Skin epidermis (tissue), 12 donors: ENCODE data around the gene FUT8.

Source experiments
- H3K27ac ChIP-seq, 21 experiments: fragments of 200-600 bp; sonication (generic) in 11 of 21; one replicate each; pipeline ENCODE4 v1.5.0; 2020; ENCODE audit warnings: mild to moderate bottlenecking in 3 of 21, inconsistent platforms in 2 of 21, moderate library complexity in 2 of 21
- H3K4me3 ChIP-seq, 7 experiments: fragments of 200-600 bp; sonication (generic) in 2 of 7; one replicate each; pipeline ENCODE4 v1.5.0; 2020; ENCODE audit warnings: inconsistent platforms in 2 of 7, mild to moderate bottlenecking in 2 of 7, moderate library complexity in 1 of 7

FUT8 gene

DNA sequence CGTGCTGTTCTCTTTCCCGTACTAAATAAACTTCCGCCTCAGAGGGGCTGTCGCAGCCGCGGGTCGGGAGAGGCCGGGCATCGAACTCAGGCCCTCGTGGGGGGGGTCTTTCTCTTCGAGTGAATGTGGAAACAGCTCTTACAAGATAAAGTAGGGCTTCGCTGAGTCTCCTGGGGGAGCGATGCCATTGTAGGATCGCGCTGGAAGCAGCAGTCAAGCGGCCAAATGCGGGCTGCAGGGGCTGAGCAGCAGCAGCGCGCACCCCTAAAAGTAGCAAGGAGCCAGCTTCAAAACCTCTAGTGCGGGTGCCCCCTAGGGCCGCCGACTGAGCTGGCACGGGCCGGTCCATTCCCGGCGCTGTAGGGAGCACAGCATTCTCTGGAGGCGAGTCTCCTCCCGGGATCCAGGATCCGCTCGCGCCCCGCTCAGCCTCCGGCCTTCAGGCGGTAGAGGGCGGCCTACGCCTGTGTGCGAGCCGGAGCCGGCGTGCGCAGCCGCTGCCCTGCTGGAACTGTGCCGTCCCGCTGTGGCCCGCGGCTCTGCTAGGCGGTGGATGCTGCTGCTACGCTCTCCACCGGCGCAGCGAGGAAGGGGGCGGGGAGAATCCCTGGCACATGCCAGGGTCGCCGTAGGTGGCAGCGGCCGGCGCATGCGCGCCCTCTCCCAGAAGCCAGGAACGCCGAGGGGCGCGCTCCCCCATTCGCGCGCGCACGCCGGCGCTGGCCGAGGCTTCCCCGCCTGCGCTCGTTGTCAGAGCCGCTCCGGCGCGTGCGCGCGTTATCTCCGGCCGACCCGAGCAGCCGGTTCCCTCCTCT lies at the start of gene FUT8:
Gene FUT8 (plus strand): TSS at position 699 of the 815 bp plus-strand sequence. CDS start 148,834 bp downstream, outside the sequence.
- H3K27ac ChIP-seq = peak within 1 kb of the TSS; percentile 44 to 97 (median 89)
- H3K4me3 ChIP-seq = peak within 1 kb of the TSS; percentile 68 to 91 (median 75)

DNA sequence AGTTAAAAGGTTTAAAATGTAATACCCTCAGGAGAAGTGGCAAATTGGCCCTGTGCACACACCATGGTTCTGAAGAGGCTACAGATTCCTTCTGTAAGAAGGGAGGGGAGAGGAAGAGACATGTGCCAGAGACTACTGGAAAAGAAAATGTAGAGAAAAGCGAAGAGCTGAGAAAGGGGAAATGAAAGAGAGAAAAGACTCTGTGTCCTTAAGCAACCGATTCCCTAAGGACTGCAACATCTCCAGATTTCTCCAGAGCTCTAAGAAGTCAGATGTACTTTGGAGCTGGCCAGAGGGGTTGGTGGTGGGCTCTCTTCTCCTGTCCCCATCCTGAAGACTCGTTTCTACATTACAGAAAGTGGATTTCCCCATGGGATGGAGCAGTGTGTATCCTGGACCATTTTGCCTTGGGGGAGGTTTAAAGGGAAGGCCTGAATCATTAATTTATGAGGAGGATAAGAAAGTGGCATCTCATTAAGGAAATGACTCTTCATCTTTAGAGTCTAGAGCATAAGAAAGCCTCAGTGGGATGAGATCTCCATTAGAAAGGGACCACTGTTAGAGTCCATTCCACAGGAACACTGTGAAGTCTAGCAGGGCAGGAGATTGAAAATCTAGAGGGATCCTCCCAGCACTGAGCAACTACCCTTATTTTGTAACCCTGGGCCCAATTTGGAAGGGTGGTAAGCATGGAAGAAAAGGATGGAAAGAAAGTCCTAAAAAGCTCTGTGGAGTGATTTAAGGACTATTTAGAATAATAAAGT lies 45.5 kb upstream of the FUT8 start:
- no peak overlapping the region for H3K27ac ChIP-seq
- no peak overlapping the region for H3K4me3 ChIP-seq

DNA sequence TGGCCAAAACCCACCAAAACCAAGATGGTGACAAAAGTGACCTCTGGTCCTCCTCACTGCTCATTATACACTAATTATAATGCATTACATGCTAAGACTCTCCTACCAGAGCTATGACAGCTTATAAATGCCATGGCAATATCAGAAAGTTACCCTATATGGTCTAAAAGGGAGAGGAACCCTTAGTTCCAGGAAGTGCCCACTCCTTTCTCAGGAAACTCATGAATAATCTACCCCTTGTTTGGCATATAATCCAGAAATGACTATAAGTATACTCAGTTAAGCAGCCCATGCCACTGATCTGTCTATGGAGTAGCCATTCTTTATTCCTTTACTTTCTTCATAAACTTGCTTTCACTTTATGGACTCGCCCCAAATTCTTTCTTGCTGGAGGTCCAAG lies 43.0 kb upstream of the FUT8 start:
- H3K27ac ChIP-seq = no peak overlapping the region
- H3K4me3 ChIP-seq = no peak overlapping the region

DNA sequence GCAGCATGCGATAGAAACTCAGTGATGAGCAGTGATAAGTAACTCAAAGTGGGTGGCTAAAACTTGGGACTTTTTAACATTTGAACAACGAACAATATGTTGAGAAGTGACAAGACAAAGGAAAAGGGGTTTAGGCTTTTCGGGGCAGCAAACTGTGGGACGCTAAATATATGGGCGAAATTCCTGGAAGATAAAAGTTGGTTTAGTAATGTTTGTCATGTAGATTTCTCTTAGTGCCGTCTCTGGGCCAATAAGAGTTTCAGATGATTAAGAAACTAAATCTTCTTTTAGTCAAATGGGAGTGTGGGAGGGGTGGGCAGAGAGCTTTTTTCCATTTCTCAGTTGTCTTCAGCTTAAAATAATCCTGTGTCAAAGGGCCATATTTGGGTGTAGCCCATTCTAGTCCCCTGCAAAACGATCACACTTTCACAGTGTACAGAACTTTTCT lies 41.7 kb upstream of the FUT8 start:
- H3K4me3 ChIP-seq = no peak overlapping the region
- H3K27ac ChIP-seq = no peak overlapping the region

GRCh38 chr14:65371784-65372183 lies 40.7 kb upstream of the FUT8 start:
- Histone ChIP-seq H3K27ac (no peak overlapping the region), H3K4me3 (no peak overlapping the region)

DNA sequence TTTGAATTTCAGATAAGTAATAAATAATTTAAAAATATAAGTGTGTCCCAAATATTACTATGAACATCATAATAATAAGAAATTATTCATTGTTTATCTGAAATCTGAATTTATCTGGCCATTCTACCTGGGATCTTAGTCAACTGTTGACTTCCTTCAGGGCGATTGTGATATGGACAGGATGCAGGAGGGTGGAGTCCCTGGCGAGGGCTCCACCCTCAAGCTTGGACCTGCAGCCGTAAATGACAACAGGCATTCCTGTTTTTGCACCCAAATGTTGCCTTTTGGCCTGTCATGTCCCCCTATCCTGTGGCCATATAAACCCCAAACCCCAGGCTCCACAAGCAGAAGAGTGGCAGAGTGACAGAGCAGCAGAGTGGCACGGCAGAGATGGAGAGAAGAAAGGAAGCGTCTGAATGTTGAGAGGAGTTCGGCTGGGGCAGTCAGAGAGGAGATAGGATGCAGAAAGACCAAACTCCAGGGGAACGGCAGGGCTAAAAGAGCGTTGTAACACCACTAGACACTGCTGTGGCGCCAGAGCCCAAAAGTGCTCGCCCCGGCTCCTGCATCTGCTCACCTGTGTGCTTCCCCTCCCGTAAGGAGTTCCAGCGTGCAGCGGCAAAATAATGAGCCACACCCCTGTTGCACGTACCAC lies 39.4 kb upstream of the FUT8 start:
- H3K27ac ChIP-seq = no peak overlapping the region
- H3K4me3 ChIP-seq = no peak overlapping the region

GRCh38 chr14:65373671-65374039 lies 38.9 kb upstream of the FUT8 start:
- H3K27ac ChIP-seq = no peak overlapping the region
- no peak overlapping the region for H3K4me3 ChIP-seq

- Histone ChIP-seq H3K27ac (no peak overlapping the region), H3K4me3 (no peak overlapping the region)
Measured at GRCh38 chr14:65377576-65377975, 35.0 kb upstream of the FUT8 start.

DNA sequence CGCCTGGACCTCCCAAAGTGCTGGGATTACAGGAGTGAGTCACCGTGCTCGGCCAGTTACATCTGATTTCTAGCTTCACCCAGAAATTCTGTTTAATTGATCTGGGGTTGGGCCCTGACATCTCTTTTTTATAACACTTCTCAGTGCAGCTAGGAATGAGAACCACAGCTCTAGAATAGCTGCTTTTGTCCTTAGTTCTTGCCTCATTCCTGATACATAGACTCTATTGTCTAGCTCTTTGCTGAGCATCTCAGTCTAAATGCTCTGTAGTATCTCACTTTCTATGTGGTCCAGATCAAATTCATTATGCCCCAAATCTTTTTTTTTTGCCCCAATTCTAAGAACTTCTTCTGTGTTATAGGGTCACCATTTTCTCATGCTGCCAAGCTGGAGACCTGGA lies 29.9 kb upstream of the FUT8 start:
- no peak overlapping the region for H3K27ac ChIP-seq
- no peak overlapping the region for H3K4me3 ChIP-seq

DNA sequence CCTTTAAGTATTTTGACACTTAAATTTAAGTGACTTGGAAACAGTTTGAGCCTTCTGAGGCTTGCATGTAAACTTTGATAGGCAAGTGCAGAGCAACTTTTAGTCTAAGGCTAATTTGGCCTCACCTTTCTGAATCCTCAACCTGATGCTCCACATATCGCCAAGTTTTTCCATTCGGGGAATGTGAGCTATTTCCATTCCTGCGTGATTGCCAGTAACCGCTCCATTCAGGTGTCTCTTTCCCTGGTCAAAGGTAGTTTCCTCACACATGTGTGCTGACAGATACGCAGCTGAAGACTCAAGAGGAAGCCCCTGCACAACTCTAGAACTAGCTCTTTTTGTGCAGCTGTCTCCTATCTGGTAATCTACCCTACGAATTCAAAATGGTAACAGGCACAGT lies 25.4 kb upstream of the FUT8 start:
- H3K27ac ChIP-seq = no peak overlapping the region

GRCh38 chr14:65387628-65388027 lies 24.9 kb upstream of the FUT8 start:
- Histone ChIP-seq H3K4me3 (no peak overlapping the region), H3K27ac (no peak overlapping the region)

More for the DNA sequence above, 25.4 kb upstream of the FUT8 start:
- no peak overlapping the region for H3K4me3 ChIP-seq

DNA sequence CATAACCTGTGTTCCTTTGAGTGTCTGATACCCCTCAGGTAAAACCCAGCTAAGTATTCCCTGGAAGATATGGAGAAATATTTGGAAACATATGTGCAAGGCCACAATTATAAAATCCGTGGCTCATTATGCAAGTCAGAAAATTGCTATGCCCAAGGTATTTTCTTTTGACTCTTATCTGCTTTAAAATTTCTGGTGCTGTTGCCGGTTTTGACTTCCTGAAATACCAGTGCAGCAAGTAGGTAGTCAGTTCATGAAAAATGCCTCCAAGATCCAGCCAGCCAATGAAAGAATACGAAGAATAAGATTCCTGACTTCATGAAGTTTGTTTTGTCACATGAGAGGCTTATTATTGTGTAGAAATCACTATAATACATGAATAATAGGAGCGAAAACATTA lies 20.2 kb upstream of the FUT8 start:
- no peak overlapping the region for H3K27ac ChIP-seq
- H3K4me3 ChIP-seq = no peak overlapping the region

GRCh38 chr14:65396082-65396910 lies 16.2 kb upstream of the FUT8 start:
- H3K27ac ChIP-seq = no peak overlapping the region
- no peak overlapping the region for H3K4me3 ChIP-seq

GRCh38 chr14:65403231-65403630 lies 9.3 kb upstream of the FUT8 start:
- H3K27ac ChIP-seq = no peak overlapping the region
- H3K4me3 ChIP-seq = no peak overlapping the region

- no peak overlapping the region for H3K27ac ChIP-seq
- no peak overlapping the region for H3K4me3 ChIP-seq
Measured at GRCh38 chr14:65408113-65408512, 4.4 kb upstream of the FUT8 start.

GRCh38 chr14:65410640-65411039 lies 1.9 kb upstream of the FUT8 start:
- H3K4me3 ChIP-seq = no peak overlapping the region
- H3K27ac ChIP-seq = peak overlapping the region in 2 of 21 experiments; percentile 84 to 89

DNA sequence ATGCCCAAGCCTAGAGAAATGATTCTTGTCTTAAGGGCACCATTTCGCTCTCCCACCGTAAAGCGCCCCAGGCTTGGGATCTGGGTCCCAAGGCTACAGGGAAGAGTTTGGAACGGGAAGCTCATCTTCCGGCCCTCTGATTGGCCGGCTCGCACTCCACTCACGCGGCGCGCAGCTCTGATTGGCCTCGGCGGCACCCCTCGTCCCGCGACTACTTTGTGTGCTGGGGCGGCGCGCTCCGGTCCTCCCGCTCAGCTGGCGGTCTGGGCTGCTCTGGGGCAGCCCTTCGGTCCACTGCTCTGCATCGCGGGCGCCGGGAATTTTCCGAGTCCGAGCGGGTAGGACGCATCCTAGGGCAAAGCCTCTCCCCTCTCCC lies 886 bp upstream of the FUT8 start:
- peak overlapping the region; percentile 44 to 97 (median 89) for H3K27ac ChIP-seq
- peak overlapping the region; percentile 68 to 91 (median 75) for H3K4me3 ChIP-seq

GRCh38 chr14:65412856-65413738 lies 567 bp downstream of the FUT8 start:
- peak overlapping the region; percentile 68 to 91 (median 75) for H3K4me3 ChIP-seq
- peak overlapping the region; percentile 44 to 97 (median 89) for H3K27ac ChIP-seq

DNA sequence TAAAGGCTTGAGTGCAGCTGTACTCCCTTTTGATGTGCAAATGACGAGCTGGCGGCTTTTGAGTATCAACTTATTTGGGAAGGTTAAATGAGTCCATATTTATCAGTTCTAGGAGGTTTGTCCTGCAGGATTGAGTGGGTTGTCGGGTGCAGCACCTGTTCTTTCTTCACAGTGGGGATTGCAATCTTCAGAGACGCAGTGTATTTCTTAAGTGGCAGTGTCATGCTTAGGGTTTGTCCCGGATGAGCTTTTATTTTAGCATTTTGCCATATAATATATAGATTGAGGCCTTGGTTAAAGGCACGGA lies 1.2 kb downstream of the FUT8 start:
- Histone ChIP-seq H3K4me3 (peak overlapping the region; percentile 68 to 91 (median 75)), H3K27ac (peak overlapping the region in 17 of 21 experiments; percentile 81 to 97 (median 91))
